HG03457 (cell line): ENCODE measurements around the gene CFHR1.
"Not testable (repeated sequence)": the region's sequence is repeated elsewhere in the genome, so short reads cannot be mapped to it uniquely, and the experiment has no call there.

Experiments used
- ATAC-seq: cut with Tn5 transposase; IDR thresholded peaks from one replicate; pipeline ENCODE4 v1.9.1; 2021; ENCODE audit warnings: moderate number of reproducible peaks; ENCODE audit not compliant: unreplicated experiment

The CFHR1 gene

DNA sequence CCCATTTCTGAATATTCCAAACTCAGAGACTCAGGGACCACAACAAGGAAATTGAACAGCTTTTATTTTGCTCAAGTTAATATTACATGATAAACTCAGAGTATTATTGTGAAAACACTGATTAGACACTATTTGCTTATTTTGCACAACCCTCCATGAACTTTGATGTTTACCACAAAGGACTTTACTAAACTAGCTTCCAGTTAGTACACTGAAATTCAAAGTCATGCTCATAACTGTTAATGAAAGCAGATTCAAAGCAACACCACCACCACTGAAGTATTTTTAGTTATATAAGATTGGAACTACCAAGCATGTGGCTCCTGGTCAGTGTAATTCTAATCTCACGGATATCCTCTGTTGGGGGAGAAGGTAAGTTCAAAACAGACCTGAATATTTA, at the start of gene CFHR1:
TSS of gene CFHR1 (plus strand) at position 201 of the 400 bp plus-strand sequence. CDS start at position 315, 114 bp downstream.
- not testable (repeated sequence) for ATAC-seq

DNA sequence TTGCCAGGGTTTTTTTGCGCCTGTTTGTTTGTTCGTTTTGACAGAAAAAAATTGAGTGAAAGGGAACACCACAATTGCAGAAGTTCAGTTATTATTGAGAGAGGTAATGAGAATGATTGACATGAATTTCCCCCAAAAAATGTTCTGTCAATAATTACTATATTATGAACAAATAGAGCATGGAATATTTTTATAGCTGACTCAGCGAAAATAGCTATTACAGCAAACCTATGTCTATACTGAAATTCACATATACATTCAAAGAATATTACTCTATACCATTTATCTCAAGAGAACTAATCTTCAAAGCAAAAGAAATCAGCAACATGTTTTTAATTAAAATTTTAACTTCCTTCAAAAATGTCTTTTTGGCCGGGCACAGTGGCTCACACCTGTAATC, 49.7 kb upstream of the CFHR1 start:
- ATAC-seq = not testable (repeated sequence)

DNA sequence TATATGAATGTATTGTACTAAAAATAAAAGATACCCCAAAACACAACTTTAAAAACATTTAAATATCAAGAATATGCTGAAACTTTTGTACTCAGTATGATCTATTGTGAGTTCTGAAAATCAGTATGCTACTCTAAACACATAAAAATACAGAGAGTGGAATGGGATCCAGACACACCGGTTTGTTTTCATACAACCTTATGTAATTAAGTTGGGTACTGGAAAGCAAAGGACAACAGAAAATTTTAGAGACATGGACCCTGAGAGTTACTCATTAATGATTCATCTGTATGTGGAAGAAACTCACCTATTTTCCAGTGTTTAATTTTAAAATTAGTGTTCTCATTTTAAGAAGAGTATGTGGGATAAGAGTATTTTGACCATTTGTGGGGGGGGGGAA, 45.8 kb upstream of the CFHR1 start:
- ATAC-seq = no peak

DNA sequence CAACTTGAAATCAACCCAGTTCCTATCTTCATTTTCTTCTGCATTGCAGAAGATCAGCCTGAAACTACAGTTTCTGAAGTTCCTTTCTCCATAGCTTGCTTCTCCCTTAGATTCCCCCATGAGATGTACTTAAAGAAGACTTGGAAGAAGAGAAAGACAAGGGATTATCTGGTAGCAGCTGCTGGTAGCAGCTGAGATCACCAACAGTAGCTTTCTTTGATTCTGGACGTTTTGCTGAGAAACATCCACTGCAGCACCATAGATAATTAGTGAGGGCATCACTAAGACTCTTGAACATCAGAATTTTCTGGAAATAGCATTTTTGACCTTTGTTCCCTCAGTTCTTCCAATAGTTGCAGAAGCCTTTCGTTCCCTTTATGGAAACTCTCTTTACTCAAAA, 45.4 kb upstream of the CFHR1 start:
- ATAC-seq = no peak

GRCh38 chr1:196774603-196775002, 44.9 kb upstream of the CFHR1 start, which contains the start of gene CFHR3:
TSS of gene CFHR3 (plus strand) at chr1:196774840. CDS start at chr1:196774887, 47 bp downstream.
- peak; percentile 97 for ATAC-seq

DNA sequence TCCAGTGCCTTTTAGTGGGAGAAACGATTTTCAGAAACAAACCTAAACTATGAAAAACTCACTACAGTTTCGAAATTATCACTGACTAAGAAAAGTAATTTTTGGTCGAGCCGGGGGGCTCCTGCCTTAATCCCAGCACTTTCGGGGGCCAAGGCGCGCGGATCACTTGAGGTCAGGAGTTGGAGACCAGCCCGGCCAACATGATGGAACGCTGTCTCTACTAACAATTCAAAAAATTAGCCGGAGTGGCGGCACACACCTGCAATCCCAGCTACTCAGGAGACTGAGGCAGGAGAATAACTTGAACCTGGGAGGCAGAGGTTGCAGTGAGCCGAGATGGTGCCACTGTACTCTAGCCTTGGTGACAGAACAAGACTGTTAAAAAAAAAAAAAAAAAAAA, 41.9 kb upstream of the CFHR1 start:
- no peak for ATAC-seq

- ATAC-seq = no peak
These were observed 40.4 kb upstream of the CFHR1 start for GRCh38 chr1:196779093-196779492.

GRCh38 chr1:196791252-196791651, 28.3 kb upstream of the CFHR1 start:
- ATAC-seq = not testable (repeated sequence)

- ATAC-seq = not testable (repeated sequence)
These were observed 25.4 kb upstream of the CFHR1 start for GRCh38 chr1:196794103-196794502.

DNA sequence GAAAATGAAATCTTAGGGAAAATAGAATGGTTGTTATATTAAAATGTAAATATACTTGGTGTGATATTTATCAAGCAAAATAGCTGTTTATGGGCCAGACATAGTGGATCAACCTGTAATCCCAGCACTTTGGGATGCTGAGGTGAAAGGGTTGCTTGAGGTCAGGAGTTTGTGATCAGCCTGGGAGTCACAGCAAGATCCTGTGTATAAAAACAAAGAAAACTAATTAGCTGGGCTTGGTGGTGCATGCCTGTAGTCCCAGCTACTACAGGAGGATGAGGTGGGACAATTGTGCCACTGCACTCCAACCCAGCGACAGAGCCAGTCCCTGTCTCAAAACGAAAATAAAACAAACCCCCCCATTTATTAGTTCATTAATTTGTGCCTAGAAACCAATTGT, 21.6 kb upstream of the CFHR1 start:
- no peak for ATAC-seq

GRCh38 chr1:196801920-196802319, 17.6 kb upstream of the CFHR1 start:
- not testable (repeated sequence) for ATAC-seq

- ATAC-seq = no peak
These were observed 10.8 kb upstream of the CFHR1 start for GRCh38 chr1:196808529-196809235.

- ATAC-seq = not testable (repeated sequence)
These were observed 2.1 kb upstream of the CFHR1 start for GRCh38 chr1:196817442-196817841.

- ATAC-seq = not testable (repeated sequence)
These were observed 8.3 kb downstream of the CFHR1 start for GRCh38 chr1:196827860-196828259.

GRCh38 chr1:196849613-196850492, 30.3 kb downstream of the CFHR1 start:
- ATAC-seq = not testable (repeated sequence)

- ATAC-seq = no peak
These were observed 36.5 kb downstream of the CFHR1 start for GRCh38 chr1:196856053-196856452.

DNA sequence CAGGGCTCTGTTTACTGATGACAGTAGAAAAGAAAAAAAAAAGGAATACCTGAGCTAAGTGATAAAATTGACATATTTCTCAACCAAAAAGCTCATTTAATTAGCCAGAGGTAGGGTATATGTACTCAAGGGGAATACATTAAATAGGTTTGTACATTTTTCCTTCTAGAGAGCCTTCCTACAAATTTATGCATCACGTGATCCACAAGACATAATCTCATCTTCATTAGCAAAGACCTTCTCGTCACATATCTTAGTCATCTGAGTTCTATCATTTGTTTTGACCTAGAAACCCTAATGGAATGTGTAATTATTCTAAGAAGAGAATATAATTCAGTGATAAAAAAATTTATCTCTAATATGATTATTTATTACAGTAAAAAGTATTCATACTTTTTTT, 37.7 kb downstream of the CFHR1 start:
- no peak for ATAC-seq

DNA sequence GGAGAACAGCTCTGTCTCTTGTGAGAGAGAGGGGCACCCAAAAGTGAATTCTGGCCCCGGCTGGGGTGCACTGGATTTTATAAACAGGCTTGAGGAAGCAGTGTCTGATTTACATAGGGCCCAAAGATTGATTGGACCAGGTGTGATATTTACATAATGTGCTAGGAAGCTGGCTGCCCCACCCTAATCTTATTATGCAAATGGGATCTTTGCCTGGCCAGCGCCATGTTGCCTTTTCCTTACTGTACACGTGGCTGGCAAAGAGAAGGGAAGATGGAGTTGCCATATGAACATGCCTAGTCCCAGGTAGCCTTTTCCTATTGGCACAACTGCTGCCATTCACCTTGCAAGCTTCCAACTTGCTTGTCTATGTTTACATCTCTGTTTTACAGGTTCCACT, 39.3 kb downstream of the CFHR1 start:
- ATAC-seq = no peak

- ATAC-seq = no peak
These were observed 40.9 kb downstream of the CFHR1 start for GRCh38 chr1:196860323-196860884.

- no peak for ATAC-seq
These were observed 41.9 kb downstream of the CFHR1 start for GRCh38 chr1:196861429-196861828.

- ATAC-seq = no peak
These were observed 47.4 kb downstream of the CFHR1 start for GRCh38 chr1:196866974-196867373.

DNA sequence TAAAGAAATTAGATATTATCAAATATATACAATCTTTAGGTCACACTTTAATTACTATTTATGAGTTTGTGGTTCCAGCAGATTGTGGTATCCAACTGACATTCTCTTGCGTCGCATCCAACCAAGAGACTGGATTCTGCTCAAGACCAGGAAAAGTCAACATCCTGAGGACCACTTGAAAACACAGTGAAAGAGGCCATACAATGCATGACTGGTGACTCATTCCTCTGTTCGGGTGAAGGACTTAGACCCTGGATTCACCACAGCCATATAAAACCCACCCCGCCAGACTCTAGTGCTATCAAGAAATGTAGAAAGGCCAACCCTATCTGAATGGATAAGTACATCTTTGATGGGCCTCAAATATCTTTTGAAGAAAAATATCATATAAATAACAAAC, 53.9 kb downstream of the CFHR1 start:
- ATAC-seq = no peak
